HG03066 (cell line): ENCODE measurements around the gene CANT1.
"Not testable (repeated sequence)": the region's sequence is repeated elsewhere in the genome, so short reads cannot be mapped to it uniquely, and the experiment has no call there.

Experiments used
- ATAC-seq: cut with Tn5 transposase; IDR thresholded peaks from one replicate; pipeline ENCODE4 v1.9.1; 2021; ENCODE audit warnings: low read depth; ENCODE audit not compliant: unreplicated experiment

Gene CANT1

DNA sequence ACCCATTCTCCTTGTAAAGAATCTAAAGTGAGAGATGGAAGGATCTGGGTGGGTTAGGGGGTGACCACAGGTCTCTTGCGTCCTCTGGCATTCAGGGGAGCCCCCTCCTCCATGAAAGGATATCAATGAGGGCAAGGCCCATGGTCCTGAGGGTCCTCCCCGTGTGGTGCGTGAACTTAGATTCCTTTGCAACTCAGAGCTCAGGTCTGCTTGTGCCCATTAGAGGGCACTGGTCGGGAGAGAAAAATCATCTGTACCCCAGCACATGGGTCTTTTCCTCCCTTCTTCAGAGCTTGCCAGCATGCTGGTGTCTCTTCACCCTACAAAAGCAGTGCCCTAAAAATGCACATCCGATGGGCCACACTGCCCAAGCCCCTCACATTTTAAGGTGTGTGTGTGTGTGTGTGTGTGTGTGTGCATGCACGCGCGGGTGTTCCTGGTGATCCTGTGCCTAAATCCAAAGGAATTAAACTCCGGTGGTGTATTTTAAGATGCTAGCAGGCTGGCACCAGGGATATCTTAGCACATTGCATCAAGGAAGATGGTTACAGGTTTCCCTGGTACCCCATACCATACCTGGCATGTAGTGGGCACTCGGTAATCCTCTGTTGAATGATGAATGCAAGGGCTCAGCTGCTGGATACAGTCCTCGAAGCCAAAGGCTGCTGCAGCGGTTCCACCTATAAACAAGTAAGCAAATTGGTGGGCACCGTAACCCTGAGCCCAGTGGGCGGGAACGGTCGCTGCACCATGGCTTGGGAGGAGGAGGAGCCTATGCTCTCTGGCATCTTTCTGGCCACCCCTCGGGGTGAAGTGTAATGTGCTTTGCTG, 19.1 kb upstream of the CANT1 start:
- ATAC-seq: no peak

DNA sequence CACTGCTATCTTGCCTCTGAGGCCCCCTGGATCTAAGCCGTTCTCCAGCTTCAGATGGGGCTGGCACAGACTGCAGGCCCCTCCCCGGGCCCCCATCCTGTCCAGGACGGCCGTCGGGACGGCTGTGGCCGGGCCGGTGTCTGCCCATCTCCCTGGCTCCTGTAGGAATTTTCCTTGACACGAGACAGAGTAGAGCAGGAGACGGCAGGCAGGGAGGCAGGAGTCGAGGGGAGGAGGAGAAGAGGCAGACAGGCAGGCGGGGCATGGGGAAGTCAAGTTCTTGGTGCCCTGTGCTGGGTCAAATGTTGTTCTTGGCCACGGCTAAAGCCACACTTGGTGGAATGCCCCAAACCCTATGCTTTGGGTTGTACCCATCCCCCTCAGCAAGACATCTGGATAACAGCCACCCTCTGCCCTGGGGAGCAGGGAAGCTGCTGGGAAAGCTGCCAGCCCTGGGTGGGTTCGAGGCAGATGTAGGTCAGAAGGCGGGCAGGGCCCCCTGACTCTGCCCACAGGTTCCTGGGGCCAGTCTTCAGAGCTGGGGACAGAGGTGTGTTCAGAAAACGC, 18.4 kb upstream of the CANT1 start:
- ATAC-seq: no peak

DNA sequence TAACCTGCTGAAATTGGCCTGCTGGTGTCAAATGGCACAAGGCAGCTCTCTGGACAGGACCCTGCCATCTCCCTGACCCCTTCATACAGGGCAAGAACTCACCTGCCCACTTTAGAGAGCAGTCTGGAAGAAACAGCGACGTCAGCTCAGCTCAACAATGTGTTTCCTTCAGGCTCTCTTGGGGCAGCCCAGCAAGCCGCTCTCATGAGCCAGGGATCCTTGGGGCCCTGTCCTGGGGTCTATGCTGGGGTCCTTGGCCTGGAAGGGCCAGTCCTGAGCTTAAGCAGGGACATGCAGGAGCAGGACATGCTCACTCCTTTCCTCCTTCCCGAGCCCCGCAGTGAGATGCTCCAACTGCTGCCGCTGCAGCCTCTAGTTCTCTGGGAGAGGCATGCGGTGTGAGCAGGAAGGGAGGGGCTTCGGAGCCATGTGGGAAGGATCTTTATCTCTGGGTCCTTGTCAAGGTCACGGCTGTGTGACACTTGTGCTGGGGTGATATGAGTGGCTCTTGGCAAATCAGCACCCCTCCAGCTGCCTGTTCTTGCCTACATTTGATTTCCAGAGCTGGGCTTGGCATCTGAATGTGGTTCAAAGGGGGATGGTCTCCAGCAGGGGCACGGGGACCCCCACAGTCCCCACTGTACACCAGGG, 17.8 kb upstream of the CANT1 start:
- ATAC-seq: no peak

DNA sequence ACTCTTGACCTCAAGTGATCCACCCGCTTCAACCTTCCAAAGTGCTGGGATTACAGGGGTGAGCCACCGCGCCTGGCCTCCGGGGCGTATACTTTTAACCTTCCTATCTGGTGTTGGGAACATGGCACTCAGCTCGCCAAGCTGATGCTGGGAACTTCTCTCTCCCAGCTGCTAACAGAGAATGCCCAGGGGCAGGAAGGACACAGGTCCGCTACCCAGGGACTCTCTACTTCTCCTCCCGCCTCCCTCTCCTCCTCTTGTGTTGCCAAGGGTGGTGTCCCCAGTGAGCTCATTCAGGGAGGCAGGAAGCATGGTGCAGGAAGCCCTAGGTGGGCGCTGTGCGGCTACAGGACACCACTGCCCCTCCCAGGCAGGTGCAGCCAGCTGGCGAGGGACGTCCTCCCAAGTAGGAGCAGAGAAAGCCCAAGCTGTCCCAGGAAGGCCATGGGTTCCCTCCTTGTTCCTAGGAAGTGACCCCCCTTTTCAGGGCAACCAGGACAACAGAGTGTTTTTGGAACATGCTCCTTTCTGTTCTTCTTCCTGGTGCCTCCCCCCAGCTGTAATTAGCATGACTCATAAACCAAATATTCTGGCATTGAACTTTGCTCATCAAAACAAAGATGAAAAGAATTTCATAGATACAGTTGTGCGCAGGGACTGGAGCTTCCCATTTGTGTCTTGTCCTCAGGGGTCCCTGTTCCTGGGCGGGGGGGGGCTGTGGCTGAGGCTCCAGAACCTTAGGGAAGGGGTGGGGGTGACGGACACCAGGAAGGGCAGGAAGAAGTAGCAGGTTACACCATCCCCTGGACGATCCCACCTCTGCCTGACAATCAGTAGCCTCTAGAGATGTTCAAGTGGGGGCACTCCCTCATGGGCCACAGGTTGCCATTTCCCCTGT, 17.1 kb upstream of the CANT1 start:
- no peak for ATAC-seq

DNA sequence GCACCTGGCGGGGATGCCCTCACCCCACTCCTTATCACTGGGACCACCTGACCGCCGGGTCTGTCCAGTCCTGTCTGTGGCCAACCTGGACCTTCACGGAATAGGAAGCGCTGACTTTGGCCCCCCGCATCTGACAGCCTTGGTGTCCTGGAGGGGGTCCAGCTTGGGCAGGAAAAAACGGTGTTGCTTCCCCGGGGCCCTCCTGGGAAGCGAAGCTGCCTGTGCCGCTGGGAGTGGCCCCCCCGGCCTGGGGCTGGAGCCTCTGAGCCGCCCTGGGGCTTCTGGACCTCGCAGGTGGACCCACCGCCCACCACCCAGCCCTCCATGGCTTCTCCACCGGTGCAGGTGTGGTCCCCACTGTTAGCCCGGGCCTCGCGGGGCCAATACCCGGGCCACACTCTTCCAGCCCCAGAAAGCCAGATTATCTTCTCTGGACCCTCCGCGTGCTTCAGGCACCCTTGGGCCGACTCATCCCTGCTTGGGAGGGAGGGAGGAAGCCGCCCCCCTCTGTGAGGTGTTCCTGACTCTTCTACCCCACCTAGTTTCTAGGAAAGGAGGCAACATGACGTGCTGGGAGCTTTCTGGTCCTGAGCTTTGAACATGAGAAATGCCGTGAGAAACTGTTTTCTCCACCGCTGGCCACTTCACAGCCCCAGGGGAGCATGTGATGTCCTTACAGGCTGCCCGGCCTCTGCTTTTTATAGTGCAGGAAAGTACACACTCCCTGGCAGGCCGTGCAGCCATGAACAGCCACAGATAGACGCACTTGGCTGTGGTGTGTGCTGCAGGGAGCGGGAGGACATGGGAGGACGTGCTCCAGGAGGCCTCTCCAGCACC, 15.6 kb upstream of the CANT1 start:
- no peak for ATAC-seq

DNA sequence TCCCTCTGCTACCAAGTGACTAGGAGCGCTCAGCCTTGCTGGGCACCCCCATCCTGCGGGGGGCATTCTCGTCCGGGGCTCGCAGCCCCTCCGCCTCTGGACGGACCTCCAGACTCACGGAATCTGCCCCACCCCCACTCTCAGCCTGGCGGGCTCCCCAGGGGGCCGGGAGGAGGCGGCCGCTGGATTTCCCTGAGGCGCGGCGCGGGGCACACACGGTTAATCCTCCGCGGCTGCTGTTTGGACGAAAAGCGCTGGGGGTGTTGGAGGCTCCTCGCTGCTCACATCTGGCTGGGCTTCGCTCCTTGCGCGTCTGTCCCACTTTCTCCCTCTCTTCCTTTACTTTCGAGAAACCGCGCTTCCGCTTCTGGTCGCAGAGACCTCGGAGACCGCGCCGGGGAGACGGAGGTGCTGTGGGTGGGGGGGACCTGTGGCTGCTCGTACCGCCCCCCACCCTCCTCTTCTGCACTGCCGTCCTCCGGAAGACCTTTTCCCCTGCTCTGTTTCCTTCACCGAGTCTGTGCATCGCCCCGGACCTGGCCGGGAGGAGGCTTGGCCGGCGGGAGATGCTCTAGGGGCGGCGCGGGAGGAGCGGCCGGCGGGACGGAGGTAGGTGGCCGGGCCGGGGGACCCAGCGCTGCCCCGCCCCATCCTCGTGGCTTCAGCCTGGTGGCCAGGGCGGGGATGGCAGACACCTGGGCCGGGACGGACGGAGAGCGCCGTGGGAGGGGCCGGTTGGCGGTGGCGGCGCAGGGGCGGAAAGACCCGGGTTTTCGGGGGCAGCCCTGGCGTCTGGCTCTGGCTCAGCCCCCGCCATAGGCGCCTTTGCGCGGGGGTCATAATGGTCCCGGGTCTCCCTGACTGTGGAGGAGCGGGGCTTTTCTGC, 14.6 kb upstream of the CANT1 start, which contains the start of gene C1QTNF1:
Gene C1QTNF1 (plus strand): TSS at position 284 of the 886 bp plus-strand sequence. CDS start 19,800 bp downstream, outside the sequence.
- ATAC-seq: no peak

DNA sequence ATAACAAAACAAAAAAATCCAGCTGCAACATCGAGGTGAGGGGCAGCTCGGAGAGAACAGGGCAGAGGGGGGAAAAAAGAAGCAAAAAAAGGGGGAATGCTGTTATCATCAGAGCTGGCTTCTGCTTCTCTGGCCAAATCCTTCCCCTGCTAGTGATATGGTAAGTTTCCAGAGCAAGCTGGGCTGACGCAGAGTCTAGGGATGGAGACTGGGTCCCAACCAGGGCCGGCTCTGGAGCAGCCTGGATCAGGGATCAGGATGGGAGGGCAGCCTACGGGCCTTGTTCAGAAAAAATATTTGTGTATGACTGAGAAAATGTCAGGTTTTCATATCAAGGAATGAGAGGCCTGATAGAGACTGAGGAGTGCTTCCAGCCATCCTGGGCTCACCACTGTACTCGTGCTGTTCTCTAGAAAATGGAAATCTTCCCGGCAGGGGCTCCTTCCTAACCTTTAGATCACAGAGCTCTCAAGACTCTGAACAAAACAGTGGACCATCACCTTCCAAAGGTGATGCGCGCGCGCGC, 13.7 kb upstream of the CANT1 start:
- no peak for ATAC-seq

DNA sequence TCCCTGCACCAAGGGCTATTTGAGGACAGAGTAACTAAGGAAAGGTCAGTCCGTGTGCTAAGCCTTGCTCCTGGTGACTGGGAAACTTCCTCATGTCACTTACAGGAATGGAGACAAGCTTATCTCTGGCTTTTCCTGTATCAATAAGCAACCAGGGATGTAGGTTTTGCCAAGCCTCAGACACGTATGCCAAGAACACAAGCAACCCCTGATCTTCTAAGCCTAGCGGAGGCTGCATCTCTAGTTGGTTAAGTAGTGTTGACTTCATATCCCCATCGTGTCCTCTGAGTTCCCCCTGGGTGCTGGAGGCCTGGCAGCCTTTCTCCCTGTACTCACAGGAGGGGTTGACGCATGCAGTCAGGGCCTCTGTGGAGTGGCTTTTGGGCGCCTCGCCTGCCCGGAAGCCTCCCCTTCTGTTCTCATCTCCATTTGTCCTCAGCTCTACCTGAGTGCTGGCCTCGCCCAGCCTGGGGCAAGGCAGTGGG, 13.0 kb upstream of the CANT1 start:
- no peak for ATAC-seq

DNA sequence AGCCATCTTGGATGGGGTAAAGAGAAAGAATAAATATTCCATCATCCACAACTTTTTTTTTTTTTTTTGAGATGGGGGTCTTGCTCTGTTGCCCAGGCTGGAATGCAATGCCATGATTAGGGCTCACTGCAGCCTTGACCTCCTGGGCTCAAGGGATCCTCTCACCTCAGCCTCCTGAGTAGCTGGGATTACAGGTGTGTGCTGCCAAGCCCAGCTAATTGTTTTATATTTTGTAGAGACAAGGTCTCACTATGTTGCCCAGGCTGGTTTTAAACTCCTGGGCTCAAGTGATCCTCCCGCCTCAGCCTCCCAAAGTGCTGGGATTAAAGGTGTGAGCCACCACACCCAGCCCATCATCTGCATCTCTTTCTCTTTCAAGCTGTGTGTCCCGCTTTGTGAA, 12.4 kb upstream of the CANT1 start:
- not testable (repeated sequence) for ATAC-seq

DNA sequence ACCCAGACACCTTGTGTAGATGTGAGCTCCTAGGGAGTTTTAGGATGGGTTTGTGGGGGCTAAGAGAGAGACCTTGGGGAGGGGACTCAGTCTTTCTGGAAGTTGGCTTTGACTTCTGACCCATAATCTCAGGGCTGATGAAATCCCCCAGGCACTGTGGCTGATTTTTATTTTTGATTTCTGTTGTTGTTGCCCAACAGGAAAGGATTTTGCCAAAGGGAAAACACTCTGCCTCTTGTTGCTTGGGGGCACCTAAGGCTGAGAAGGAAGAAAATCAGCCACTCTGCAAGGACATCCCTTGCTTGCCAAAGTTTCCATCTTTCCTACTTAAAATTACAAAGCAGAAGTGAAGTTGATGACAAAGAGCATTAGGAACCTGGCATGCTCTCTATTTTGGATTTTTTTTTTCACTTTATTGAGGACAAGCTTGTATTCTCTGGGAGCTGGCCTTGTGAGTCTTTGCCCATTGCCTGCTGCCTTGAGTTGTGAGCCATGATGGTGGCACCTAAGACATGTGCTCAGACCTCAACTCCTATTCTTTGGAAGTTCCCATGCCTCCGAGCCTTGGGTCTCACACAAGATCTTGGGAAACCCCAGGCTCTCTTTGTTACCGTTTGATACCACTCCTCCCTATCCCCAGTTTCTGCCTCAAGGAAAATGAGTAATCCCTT, 11.2 kb upstream of the CANT1 start:
- ATAC-seq: no peak

DNA sequence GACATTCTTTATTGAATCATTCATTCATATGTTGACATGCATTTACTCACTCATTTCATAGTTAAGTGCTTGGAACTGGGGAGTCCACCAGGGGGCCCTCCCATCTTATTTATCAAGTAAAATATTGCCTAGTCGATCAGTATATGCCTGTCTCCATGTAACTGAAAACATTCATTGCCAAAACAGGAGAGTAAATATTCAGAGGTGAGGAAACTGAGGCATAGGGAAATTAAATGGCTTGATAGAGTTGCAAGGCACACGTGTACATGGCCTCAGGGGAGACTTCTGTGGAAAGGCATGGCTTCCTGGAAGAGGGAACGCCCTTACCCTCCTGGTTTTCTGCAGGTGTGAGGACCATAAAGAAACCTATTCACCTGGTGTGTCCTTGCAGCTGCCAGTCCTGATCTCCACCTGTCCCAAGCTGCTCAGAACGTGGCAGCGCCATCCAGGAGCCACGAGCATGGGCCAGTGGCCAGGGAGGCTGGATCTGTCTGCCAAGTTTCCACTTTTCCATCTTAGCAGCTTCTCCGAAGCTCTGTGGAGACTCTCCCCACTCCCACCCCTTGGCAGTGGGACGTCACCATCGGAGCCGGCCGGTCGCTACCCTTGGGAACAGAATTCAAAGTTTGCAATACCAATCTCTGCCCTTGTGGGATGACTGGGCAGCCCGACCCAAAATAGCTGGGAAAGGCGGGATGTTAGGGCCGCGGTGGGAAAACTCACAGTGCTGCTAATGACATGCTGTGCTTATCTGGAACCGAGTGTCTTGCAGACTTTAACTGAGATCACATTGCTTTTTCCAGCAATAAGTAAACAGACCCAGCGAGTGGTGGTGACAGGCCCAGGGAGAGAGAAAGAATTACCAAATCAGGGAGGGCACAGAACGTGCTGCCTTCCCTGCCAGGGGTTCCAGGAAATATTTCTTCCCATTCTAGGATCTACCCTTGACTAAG, 10.3 kb upstream of the CANT1 start:
- ATAC-seq: no peak

DNA sequence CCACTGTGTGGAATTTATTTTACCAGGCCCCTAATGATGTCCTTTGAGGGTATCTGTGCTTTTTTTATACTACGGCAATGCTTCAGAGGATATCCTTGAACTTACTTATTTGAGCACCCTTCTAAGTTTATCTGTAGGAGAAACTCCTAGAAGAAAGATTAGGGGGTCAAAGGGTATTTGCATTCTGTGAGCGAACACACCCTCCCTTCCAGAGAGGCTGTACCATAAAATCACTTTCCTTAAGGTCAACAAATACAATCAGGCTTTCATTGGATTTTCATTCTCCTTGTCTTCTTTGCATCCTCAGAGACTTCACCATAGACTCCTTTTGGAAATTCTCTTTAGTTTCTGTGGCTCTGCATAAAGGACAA, 9.7 kb upstream of the CANT1 start:
- no peak for ATAC-seq

DNA sequence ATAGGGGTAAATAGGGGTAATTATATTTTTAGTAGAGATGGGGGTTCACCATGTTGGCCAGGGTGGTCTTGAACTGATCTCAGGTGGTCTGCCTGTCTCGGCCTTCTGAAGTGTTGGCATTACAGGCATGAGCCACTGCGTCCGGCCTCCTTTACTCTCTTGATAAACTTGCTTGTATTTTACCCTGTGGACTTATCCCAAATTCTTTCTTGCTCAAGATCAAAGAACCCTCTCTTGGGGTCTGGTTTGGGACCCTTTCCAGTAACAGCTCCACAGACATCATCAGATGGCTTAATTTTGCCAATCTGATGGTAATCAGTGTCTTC, 8.8 kb upstream of the CANT1 start:
- no peak for ATAC-seq

DNA sequence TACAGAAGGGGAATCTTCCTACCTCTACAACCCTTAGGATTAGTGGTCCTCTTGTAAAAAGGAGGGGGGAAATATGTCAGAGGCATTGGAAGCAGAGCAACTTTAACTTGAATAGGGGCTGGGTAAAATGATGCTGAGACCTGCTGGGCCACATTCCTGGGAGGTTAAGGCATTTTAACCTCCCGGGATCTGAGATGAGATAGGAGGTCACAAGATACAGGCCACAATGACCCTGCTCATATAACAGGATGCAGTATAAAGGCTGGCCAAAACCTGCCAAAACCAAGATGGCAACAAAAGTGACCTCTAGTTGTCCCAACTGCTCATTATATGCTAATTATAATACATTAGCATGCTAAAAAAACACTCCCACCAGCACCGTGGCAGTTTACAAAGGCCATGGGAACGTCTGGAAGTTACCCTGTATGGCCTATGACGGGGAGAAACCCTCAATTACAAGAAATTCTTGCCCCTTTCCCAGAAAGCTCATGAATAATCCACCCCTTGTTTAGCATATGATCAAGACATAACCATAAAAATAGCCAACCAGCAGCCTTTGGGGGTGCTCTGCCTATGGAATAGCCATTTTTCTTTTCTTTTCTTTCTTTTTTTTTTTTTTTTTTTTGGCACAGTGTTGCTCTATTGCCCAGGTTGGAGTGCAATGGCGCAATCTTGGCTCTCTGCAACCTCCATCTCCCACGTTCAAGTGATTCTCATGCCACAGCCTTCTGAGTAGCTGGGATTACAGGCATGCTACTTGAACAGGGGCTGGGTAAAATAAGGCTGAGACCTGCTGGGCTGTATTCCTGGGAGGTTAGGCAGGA, 8.2 kb upstream of the CANT1 start:
- ATAC-seq: no peak

DNA sequence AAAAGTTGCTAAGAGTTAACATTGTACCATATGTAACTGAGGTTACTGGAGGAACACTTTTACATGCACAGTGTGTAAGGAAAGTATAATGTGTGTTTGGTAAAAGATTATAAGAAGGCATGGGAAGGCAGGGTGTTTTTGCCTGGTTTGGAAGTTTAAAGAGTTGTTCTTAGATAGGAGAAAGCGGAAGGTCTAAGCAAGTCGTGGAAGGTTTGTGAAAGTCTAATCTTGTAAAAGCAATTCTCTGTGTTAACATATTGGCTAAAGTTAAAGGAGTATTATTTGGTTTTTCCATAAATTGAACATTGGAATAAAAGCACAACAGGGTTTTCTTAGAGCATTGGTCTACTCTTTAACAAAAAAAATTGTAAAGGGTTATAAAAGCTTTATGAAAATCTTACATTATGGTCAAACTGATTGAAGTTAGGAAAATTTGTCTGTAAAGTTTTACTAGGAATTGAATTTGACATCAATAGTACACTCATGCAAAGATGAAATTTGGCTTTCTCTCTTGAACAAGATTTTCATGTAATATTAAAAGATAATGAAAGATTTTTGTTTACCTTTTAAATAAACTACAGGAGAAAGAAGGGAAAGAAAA, 4.7 kb upstream of the CANT1 start:
- ATAC-seq: no peak
